Omental fat pad (tissue), 4 donors: Measurements from ENCODE around the gene TRABD2B. TPM values are rescaled to one million over a fixed set of nuclear protein-coding genes. Genes with fewer than 3 reads are reported as not detected.

Source experiments
- ATAC-seq: fragments of 150-250 bp; one replicate; pipeline ENCODE4 v1.9.1; 2016; ENCODE audit warnings: mild to moderate bottlenecking, moderate library complexity; ENCODE audit not compliant: low FRiP score
- DNase-seq: peaks from one replicate; pipeline ENCODE4 v3.0.0-alpha.2; 2019; ENCODE audit warnings: low spot score
- CTCF ChIP-seq, 3 donors: fragments of 450-650 bp; IDR thresholded peaks; one replicate each; pipeline ENCODE4 v1.5.1; 2016 to 2017; ENCODE audit warnings: antibody characterized with exemption in 3 of 3, mild to moderate bottlenecking in 3 of 3, moderate library complexity in 2 of 3
- total RNA-seq, 4 donors: library from RNA; depleted of rRNA; stranded (reverse); fragments of >200 nt; gene quantifications; one replicate each; pipeline ENCODE4 v1.1.0, GENCODE V29; 2016

The TRABD2B gene
- total RNA-seq, 4 donors from 2014 or later, result 0.82 to 3.0 (median 1.8) TPM

- TF ChIP-seq CTCF (IDR thresholded peaks at IDR 0.05), result no peak
- DNase-seq (no peak), ATAC-seq (no peak)
These were observed 174.0 kb downstream of the TRABD2B start for GRCh38 chr1:47823040-47823808.

GRCh38 chr1:47821760-47822159, 175.4 kb downstream of the TRABD2B start:
- ATAC-seq, result no peak
- TF ChIP-seq CTCF (IDR thresholded peaks at IDR 0.05), result no peak
- no peak for DNase-seq

- no peak for TF ChIP-seq CTCF (IDR thresholded peaks at IDR 0.05)
- DNase-seq (no peak), ATAC-seq (no peak)
These were observed 177.7 kb downstream of the TRABD2B start for GRCh38 chr1:47819574-47819888.

- no peak for DNase-seq
- no peak for ATAC-seq
- no peak for TF ChIP-seq CTCF (IDR thresholded peaks at IDR 0.05)
These were observed 178.3 kb downstream of the TRABD2B start for GRCh38 chr1:47818682-47819573.

DNA sequence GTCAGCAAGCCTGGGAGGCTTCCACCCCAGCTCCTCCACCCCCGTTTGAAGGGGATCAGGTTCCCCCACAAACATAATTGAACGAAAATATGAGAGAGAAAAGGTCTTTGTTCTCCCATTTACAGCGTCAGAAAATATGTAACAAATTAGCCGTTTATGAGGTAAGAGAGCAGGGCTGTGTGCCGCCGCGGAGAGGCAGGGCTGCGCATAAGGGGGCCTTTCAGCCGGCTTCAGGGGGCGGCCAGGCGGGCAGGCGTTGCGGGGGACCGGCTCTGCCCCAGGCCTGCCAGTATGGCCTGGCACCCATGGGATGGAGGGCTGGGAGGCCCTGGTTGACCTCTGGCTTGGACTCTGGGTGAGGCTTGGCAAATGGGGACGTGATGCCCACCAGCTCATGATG, 179.3 kb downstream of the TRABD2B start:
- ATAC-seq (no peak), DNase-seq (no peak)
- no peak for TF ChIP-seq CTCF (IDR thresholded peaks at IDR 0.05)

DNA sequence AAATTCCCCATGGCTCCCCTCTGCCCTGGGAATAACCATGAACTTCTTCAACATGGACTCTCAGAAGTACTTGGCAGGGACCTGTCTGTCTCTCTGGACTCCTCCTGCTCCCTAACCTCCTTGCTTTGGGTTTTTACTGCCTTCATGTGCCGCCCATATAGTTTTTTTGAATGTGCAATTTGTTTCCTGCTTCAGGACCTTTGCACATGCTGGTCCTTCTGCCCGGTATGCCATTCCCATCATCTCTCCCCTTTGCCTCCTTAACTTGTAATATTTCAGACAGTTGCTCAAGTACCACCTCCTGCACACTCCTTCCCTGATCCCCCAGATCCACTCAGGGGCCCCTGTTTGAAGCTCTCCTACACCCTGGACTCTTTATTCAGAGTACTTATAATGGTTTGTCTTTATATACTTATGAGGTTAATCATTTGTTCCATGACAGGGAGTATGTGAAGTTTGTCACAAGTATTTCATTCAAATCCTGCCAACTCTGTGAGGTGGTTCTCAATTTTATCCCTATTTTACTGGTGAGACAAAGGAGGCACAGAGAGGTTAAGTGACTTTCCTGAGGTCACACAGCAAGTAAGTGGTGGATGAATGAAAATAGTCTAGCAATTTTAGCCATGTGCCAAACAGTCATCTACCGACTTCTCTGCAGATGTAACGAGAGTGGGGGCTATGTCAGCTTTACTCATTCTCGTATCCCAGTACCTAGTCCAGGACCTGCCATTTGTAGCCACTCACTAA, 180.7 kb downstream of the TRABD2B start:
- no peak for ATAC-seq
- no peak for TF ChIP-seq CTCF (IDR thresholded peaks at IDR 0.05)
- no peak for DNase-seq
